ENCODE results near the gene ZNF467. TPM values are rescaled to one million over a fixed set of nuclear protein-coding genes. Genes with fewer than 3 reads are reported as not detected.

Gene ZNF467
- total RNA-seq, 1 experiment from 2014 or later: 3.3 TPM

DNA sequence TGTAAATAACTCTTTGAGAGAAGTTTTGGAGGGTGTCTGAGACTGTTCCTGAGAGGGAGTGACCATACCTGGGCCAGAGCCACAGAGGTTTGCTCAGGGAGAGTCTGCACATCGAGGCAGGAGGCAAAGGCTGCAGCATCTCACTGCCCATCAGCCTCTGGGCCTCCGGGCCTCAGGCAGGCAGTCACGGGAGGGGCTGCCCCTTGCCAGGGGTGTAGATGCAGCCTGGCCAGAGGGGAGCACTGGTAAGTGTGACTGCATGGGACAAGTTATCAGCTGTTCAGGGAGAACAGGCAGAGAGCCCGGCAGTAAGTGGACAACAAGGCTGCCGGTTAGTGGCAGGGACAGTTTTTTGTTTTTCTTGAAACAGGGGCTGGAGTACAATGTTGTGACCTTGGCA lies 55.9 kb downstream of the ZNF467 start:
- DNase-seq (ENCODE audit: extremely low read depth, low read depth): no peak

DNA sequence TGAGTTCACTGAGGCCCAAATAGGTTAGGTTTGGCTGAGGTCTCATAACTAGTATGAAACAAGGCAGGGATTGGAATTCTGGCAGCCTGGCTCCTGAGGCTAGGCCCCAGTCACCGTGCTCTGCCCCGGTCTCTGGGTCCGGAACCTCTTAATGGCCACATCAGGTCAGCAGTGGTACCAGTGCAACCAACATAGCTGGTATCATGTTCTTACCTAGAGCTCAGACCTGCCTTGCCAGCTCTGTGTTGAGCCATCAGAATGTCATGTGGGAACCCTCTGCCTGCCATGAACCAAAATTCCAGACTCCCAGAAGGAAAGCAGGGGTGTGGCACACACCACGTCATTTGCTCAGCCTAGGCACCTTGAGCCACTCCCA lies 56.5 kb downstream of the ZNF467 start:
- DNase-seq (ENCODE audit: extremely low read depth, low read depth): no peak

DNA sequence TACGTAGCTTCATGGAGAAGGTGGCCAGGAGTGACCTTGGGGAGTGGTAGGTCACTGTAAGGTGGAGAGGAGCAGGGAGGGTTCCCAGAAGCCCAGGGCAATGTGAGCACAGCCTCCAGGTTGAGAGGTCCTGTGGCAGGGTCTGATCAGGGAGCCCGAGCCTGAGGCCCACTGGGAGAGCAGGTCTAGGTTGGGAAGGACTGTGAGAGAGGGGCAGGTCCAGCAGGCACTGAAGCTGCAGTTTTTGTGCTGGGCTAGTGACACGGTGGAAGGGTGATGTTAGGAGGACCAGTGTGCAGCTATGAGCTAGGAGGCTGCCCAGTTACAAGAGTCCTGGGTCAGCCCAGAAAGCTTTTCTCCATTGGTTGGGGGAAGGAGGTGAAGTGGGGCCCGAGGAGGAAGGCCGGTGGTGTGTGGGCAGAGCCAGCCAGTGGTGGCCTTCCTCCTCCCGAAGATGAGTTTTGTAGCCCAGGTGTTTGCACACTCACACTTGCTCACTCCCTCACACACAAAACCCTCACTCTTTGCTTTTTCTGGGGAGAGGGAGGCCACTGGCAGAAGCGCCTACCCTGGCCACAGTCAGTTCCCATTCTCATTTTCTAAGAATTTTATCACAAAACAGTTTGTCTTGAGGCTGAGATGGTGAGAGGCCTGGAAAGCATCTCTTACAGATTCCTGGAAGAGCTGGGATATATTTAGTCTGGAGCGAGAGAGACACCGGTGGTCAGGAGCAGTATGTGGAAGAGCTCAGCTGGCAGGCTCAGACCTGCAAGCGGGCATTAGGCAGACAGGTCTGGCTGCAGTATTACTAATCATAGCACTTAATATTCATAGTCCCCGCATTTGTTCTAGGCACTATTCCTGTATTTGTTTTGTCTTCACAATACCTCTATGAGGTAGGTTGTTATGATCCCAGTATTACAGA lies 57.1 kb downstream of the ZNF467 start:
- no peak for DNase-seq (ENCODE audit: extremely low read depth, low read depth)

DNA sequence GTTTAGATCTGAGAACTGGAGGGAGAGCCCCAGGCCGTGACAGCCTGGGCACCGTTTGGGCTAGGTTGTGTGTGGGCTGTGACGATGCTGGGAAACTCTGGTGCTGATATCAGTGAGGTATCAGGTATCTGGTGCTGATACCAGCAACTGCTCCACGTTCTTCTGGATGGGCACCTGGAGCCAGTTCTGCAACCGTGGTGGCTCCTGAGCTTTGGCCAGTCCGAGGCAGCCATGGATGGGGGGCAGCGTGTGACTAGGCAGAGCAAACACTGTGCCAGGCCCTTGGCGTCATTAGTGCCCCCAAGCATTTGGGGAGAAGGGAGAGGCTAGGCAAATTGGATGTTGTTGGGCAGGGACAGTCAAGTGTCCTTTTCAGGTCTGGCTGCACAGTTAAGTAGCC lies 57.9 kb downstream of the ZNF467 start:
- DNase-seq (ENCODE audit: extremely low read depth, low read depth): no peak

DNA sequence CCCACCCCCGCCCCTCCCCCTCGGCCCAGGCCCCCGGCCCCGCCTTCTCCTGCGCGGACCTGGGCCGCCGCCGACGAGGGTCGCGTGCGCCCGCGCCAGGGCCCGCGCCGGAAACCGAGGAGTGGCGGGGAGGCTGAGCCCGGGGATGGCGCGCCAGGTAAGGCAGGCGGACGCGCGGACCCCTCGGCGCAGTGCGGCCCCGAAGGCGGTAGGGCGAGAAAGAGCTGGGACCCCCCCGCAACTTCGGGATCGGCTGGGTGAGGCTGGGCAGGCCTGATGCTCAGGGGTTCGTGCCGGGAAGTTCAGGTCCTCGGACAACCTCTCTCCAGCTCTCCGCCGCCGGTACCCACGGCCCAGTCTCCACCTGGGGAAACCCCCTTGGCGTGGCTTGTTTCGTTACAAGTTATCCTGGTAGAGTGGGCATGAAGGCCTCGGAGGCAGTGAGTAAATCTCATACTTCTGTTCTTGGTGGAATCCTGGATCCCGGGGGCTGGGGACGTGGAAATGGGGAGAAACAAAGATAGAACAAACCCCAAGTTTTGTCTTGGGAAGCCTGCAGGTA lies 58.4 kb downstream of the ZNF467 start:
- no peak for DNase-seq (ENCODE audit: extremely low read depth, low read depth)

Other genes with a start within 250 kb of the ZNF467 start
- 4.6 and 8.3 TPM in 2 replicates for gene ZNF862, start 64.8 kb upstream of the ZNF467 start, total RNA-seq (2014; rRNA removed; shearing (Covaris generic))
- 20.0 and 28.4 TPM in 2 replicates for gene ATP6V0E2, start 100.4 kb upstream of the ZNF467 start, total RNA-seq (2014; rRNA removed; shearing (Covaris generic))

All from NCI-H460 (cell line).